GM19035 (cell line): ENCODE data around the gene HEATR9.

ENCODE experiments used
- ATAC-seq: cut with Tn5 transposase; IDR thresholded peaks from one replicate; pipeline ENCODE4 v1.9.1; 2021; ENCODE audit not compliant: unreplicated experiment

Gene HEATR9

DNA sequence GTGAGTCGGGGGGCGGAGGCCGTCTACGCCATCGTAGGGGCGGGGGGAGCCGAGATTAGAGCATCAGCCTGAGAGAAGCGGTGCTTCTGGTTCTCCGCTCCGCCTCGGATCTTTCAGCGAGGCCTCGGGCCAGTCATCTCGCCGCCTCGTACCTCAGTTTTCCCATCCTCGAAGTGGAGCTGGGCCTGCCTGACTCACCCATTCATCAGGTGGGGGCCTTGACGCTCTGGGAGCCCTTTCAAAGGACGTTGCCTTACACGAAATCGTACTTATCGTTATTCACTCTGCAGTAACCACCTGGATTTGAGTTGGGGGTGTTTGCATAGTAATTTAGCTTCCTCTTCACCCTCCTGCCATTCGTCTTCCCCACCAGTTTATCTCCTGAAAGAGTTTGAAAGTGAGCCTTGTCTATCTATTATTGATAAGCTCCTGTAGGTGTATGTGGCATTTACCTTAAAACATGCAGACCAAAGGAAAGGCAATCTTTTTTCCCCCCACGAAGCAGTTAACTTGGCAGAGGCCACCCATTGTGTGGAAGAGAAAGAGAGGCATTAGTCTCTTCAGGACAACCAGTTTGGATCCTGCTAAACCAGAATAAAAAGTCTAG lies 58.7 kb downstream of the HEATR9 start:
- ATAC-seq = no peak

DNA sequence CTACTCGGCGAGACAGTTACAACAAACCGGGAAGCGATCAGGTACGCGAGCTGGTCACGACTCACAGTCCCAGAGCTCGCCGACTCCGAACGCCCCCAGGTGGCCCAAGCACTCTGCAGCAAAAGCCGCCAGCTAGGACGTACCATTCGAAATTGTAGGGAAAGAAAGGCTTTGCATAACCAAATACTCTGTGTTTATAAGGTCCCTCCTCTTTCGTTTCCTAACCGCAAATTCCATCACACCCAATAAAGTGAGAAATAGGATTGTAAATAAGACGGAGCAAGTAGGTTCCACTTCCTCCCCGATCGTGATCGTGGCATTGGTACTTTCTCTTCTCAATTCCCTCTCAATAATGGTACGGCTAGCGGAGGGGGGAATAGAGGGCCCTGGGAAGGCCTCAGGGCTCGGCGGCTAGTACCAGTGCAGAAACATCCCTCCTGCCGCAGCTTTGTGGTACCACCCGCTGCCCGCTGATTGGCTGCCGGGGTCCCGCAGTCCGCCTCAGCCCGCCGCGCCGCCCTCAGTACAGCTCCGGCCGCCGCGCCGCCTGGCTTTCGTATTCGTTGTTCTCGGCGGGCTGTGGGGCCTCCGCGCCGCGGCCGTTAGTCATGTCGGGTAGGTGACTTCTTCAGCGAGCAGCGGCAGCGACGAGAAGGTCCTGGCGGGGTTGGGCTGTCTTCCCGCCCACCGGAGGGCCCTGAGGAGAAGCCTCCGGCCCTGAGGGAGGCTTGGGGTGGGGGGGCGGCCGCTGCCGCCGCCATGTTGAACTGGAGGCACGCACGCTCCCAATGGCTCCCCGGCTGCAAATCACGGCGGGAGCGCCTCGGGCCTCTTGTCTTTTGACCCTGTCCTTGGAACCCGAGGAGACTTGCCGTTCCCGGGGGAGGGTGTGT lies 59.5 kb downstream of the HEATR9 start, which contains the start of gene TAF15:
Gene TAF15 (plus strand): TSS at position 523 of the 893 bp plus-strand sequence. CDS start 86 bp downstream, at position 609.
- peak; percentile 93 for ATAC-seq

DNA sequence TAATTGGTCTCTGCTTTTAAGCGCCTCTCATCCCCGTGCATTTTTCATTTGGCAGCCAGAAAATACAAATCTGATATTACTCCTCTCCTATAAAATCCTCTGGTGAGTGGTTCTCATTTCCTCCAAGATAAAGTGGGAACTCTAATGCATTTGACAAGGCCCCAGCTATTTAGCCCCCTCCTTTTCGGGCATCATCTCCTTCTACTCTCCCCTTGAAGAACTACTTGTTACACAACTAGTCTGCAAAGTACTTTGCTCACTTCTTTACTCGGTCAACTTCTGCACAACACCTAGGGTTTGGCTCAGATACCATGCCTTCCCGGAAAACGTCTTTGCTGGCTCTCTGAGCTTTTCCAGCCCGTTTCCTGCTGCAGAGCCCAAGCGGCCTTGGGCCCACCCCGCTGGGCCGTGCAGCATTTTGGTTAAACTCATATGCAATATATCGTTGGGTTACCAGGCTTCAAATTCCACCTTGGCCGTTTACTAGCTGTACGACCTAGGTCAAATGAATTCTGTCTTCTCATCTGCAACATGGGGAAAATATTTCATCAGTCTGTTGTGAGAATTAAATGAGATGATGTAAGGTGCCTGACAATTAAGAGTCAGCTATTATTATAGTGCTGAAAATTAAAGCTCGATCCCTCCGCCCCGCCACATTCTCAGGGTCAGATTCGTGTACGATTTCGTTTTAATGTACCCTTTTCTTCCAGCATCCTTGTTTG lies 60.3 kb downstream of the HEATR9 start:
- ATAC-seq = peak; percentile 1

DNA sequence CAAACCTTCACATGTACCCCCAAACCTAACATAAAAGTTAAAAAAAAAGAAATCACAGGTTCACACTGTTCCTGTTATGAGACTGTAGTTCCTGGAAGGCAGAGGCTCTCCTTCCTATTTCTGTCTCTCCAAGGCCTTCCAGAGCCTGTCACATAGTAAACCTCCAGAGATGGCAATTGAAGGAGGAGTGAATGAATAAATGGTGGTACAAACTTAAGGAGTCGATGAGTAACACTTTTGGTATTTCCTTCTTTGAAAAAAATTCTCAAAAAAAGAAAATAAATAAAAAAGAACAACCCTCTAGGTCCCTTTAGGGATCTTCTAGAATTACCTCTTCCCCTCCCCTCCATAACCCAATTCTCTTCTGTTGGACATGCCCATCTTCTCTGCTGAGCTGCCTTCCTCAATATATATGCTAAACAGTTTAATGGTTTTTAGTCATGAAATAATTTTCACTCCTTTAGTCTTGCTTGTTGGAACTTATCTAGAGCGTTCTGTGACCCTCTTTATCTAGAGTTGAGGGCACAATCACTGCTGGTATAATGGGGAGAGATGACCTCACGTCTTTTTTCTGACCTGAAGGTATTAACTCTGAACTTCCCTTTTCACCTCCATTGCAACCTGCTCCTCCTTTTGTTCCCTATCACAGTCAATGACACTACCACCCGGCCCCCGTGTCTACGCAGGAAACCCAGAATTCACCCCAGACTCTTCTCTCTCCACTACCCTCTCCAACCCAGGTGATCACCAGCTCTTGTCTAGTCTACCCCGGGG lies 61.1 kb downstream of the HEATR9 start:
- no peak for ATAC-seq
